ENCODE data around the gene CGAS.

DNA sequence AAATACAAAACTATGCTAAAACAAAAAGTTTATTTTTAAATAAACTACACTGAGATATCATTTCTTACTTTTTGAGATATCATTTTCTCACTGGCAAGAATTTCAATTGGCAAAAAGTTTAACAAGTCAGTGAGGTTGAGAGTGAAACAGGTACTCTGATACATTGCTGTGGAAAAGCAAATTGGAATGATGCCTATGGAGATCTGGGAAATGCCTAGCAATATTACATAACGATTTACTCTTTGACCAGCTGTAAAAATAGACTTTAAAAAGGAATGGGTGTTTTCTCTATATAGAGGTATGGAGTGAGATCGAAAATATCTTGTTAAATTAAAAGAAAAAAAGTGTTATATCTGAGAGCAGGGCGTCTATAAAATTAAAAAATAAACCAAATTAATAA lies 16.9 kb downstream of the CGAS start:
- TF ChIP-seq CTCF (IDR thresholded peaks at IDR 0.05 in 4 of 5, conservative IDR thresholded peaks at IDR 0.05 in 1 of 5) (no peak), POLR2A (IDR thresholded peaks at IDR 0.05) (no peak)
